Measurements from ENCODE around the gene FAM89B.
A peak's percentile ranks its signal among the peaks of the same experiment; 100 is the strongest.

Gene FAM89B

GRCh38 chr11:65574109-65574810 lies 1.9 kb downstream of the FAM89B start:
- TF ChIP-seq CTCF (conservative IDR thresholded peaks at IDR 0.05; ENCODE audit: low read depth, low read length): peak; percentile 59
- H3K4me3 ChIP-seq (ENCODE audit: low read depth, low read length): peak overlapping the region; percentile 93
- DNase-seq (ENCODE audit: low read depth): peak; percentile 95

GRCh38 chr11:65574811-65575567 lies 2.7 kb downstream of the FAM89B start:
- DNase-seq (ENCODE audit: low read depth): no peak
- TF ChIP-seq CTCF (conservative IDR thresholded peaks at IDR 0.05; ENCODE audit: low read depth, low read length): no peak
- peak overlapping the region; percentile 60 for H3K4me3 ChIP-seq (ENCODE audit: low read depth, low read length)

- peak within 1 kb of the TSS; percentile 60 for H3K4me3 ChIP-seq (ENCODE audit: low read depth, low read length)
- TF ChIP-seq CTCF (conservative IDR thresholded peaks at IDR 0.05; ENCODE audit: low read depth, low read length): no peak
- DNase-seq (ENCODE audit: low read depth): peak; percentile 57
These were observed 3.4 kb downstream of the FAM89B start, which contains the start of gene EHBP1L1 for GRCh38 chr11:65575568-65576231. TSS of gene EHBP1L1 (plus strand) at chr11:65576053. CDS start at chr11:65576303, 250 bp downstream.

- TF ChIP-seq CTCF (conservative IDR thresholded peaks at IDR 0.05; ENCODE audit: low read depth, low read length): no peak
- H3K4me3 ChIP-seq (ENCODE audit: low read depth, low read length): peak overlapping the region; percentile 60
- DNase-seq (ENCODE audit: low read depth): no peak
These were observed 4.0 kb downstream of the FAM89B start for GRCh38 chr11:65576232-65576866.

- H3K4me3 ChIP-seq (ENCODE audit: low read depth, low read length): peak overlapping the region; percentile 60
- TF ChIP-seq CTCF (conservative IDR thresholded peaks at IDR 0.05; ENCODE audit: low read depth, low read length): no peak
- DNase-seq (ENCODE audit: low read depth): no peak
These were observed 4.8 kb downstream of the FAM89B start for GRCh38 chr11:65576867-65577755.

GRCh38 chr11:65577756-65578109 lies 5.4 kb downstream of the FAM89B start:
- no peak for TF ChIP-seq CTCF (conservative IDR thresholded peaks at IDR 0.05; ENCODE audit: low read depth, low read length)
- no peak overlapping the region for H3K4me3 ChIP-seq (ENCODE audit: low read depth, low read length)
- DNase-seq (ENCODE audit: low read depth): no peak

Data from choroid plexus epithelial cell (primary cell).